DND-41 (cell line): ENCODE results near the gene PAPSS2.

Experiments used
- EZH2 ChIP-seq: IDR thresholded peaks from 3 replicates; pipeline ENCODE4 v1.6.1; 2012; ENCODE audit warnings: borderline replicate concordance, low read depth, mild to moderate bottlenecking, moderate library complexity, low read length, inconsistent platforms; ENCODE audit not compliant: severe bottlenecking
- TF ChIP-seq, protein P1 (sequence below): IDR thresholded peaks from 2 replicates; pipeline ENCODE4 v1.5.1; 2012; ENCODE audit warnings: borderline replicate concordance, low read length, moderate library complexity, mild to moderate bottlenecking; ENCODE audit not compliant: poor library complexity, severe bottlenecking; ENCODE audit errors: extremely low read depth

DNA sequence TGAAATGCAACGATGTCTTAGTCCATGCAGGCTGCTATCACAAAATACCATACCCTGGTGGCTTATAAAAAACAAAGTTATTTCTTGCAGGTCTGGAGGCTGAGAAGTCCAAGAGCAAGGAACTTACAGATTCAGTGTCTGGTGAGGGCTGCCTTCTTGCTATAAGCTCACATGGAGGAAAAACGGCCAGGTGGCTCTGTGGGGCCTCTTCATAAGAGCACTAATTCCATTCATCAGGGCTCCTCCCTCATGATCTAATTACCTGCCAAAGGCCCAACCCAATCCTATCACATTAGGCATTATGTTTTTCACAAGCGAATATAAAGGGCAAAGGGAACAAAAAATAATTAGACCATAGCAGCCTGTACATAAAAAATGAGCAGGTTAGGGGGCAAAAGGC lies 35.4 kb downstream of the PAPSS2 start:
- TF ChIP-seq, protein P1, sequence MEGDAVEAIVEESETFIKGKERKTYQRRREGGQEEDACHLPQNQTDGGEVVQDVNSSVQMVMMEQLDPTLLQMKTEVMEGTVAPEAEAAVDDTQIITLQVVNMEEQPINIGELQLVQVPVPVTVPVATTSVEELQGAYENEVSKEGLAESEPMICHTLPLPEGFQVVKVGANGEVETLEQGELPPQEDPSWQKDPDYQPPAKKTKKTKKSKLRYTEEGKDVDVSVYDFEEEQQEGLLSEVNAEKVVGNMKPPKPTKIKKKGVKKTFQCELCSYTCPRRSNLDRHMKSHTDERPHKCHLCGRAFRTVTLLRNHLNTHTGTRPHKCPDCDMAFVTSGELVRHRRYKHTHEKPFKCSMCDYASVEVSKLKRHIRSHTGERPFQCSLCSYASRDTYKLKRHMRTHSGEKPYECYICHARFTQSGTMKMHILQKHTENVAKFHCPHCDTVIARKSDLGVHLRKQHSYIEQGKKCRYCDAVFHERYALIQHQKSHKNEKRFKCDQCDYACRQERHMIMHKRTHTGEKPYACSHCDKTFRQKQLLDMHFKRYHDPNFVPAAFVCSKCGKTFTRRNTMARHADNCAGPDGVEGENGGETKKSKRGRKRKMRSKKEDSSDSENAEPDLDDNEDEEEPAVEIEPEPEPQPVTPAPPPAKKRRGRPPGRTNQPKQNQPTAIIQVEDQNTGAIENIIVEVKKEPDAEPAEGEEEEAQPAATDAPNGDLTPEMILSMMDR: no peak
- no peak for TF ChIP-seq EZH2
